HepG2 (cell line): ENCODE measurements around the gene DNM3.

Experiments
- HNRNPUL1 ChIP-seq: fragments of 200-400 bp; formaldehyde crosslinking; IDR thresholded peaks from 2 replicates; pipeline ENCODE4 v1.6.1; 2017; ENCODE audit warnings: low read depth, mild to moderate bottlenecking, low read length, moderate library complexity
- JUN ChIP-seq: sonication (generic); formaldehyde crosslinking; IDR thresholded peaks from 2 replicates; pipeline ENCODE4 v1.4.0; 2020; ENCODE audit warnings: mild to moderate bottlenecking, missing genetic modification reagents
- MAZ ChIP-seq, 2 experiments: sonication (generic) in 1 of 2; formaldehyde crosslinking in 1 of 2; IDR thresholded peaks; 2 replicates each; pipeline versions ENCODE4 v1.5.0 to v1.6.1; 2012 to 2020; ENCODE audit warnings: low read depth in 2 of 2, mild to moderate bottlenecking in 2 of 2, borderline replicate concordance in 1 of 2, improper control_type of control experiment in 1 of 2, low read length in 1 of 2, missing genetic modification reagents in 1 of 2, moderate library complexity in 1 of 2
- MTA1 ChIP-seq: sonication (generic); formaldehyde crosslinking; IDR thresholded peaks from 2 replicates; pipeline ENCODE4 v1.4.0; 2020; ENCODE audit warnings: missing genetic modification reagents, mild to moderate bottlenecking, borderline replicate concordance
- SP140L ChIP-seq: sonication (generic); formaldehyde crosslinking; IDR thresholded peaks from 2 replicates; pipeline ENCODE4 v1.4.0; 2020; ENCODE audit warnings: missing genetic modification reagents, borderline replicate concordance
- ZNF124 ChIP-seq: sonication (generic); formaldehyde crosslinking; IDR thresholded peaks from 2 replicates; pipeline ENCODE4 v1.4.0; 2020; ENCODE audit warnings: missing genetic modification reagents
- TF ChIP-seq, protein P1 (sequence below): sonication (generic); formaldehyde crosslinking; IDR thresholded peaks from 2 replicates; pipeline ENCODE4 v1.5.0; 2020; ENCODE audit warnings: mild to moderate bottlenecking, missing genetic modification reagents, moderate library complexity

DNA sequence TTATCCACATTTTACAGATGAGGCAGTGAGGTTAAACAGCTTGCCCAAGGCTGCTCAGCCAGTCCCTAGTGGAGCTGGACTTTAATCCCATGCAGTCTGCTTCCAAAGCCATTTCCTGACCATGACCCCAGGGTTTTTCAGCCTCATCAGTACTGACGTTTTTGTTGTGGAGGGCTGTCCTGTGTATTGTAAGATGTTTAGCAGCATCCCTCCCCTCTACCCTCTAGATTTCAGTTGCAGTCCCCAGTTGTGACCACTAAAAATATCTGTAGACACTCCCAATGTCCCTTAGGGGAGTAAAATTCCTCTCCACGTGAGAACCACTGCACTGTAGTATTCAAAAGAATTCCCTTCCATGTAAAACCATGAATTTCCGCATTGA lies 549.0 kb downstream of the DNM3 start:
- TF ChIP-seq, protein P1, sequence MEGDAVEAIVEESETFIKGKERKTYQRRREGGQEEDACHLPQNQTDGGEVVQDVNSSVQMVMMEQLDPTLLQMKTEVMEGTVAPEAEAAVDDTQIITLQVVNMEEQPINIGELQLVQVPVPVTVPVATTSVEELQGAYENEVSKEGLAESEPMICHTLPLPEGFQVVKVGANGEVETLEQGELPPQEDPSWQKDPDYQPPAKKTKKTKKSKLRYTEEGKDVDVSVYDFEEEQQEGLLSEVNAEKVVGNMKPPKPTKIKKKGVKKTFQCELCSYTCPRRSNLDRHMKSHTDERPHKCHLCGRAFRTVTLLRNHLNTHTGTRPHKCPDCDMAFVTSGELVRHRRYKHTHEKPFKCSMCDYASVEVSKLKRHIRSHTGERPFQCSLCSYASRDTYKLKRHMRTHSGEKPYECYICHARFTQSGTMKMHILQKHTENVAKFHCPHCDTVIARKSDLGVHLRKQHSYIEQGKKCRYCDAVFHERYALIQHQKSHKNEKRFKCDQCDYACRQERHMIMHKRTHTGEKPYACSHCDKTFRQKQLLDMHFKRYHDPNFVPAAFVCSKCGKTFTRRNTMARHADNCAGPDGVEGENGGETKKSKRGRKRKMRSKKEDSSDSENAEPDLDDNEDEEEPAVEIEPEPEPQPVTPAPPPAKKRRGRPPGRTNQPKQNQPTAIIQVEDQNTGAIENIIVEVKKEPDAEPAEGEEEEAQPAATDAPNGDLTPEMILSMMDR (CRISPR knock-in tag): no peak
- TF ChIP-seq HNRNPUL1 (no peak), MTA1 (CRISPR knock-in tag) (no peak), JUN (CRISPR knock-in tag) (no peak), MAZ (IDR thresholded peaks at IDR 0.05; ENCODE audit: borderline replicate concordance, low read depth, low read length) (no peak), MAZ (CRISPR knock-in tag; IDR thresholded peaks at IDR 0.05; ENCODE audit: low read depth) (no peak), ZNF124 (CRISPR knock-in tag) (no peak), SP140L (CRISPR knock-in tag) (no peak)
